Activated T-cell treated with anti-CD3 and anti-CD28 coated beads, Interleukin-2, amount 50 U/mL, for 24 hours (primary cell): Measurements from ENCODE around the gene YIPF4.
"Not testable (repeated sequence)": the region's sequence is repeated elsewhere in the genome, so short reads cannot be mapped to it uniquely, and the experiment has no call there.

Source experiments
- DNase-seq: peaks from one replicate; pipeline ENCODE4 v3.0.0-alpha.2; 2020
- H3K27ac Mint-ChIP-seq: 2 replicates; pipeline ENCODE4 v1.8.0; 2020; ENCODE audit warnings: mild to moderate bottlenecking, mixed read lengths
- H3K27me3 Mint-ChIP-seq: 2 replicates; pipeline ENCODE4 v1.8.0; 2020; ENCODE audit warnings: mixed read lengths
- H3K36me3 Mint-ChIP-seq: 2 replicates; pipeline ENCODE4 v1.8.0; 2020; ENCODE audit warnings: low read depth, mixed read lengths
- H3K4me1 Mint-ChIP-seq: 2 replicates; pipeline ENCODE4 v1.8.0; 2020; ENCODE audit warnings: low read depth, mixed read lengths
- H3K4me3 Mint-ChIP-seq: 2 replicates; pipeline ENCODE4 v1.8.0; 2020; ENCODE audit warnings: mild to moderate bottlenecking, moderate library complexity, mixed read lengths
- H3K9me3 Mint-ChIP-seq: 2 replicates; pipeline ENCODE4 v1.8.0; 2020; ENCODE audit warnings: mixed read lengths

YIPF4 gene

GRCh38 chr2:32328679-32329078 lies 51.0 kb downstream of the YIPF4 start:
- DNase-seq, H3K36me3 Mint-ChIP-seq, H3K4me1 Mint-ChIP-seq, H3K27me3 Mint-ChIP-seq, H3K4me3 Mint-ChIP-seq, H3K27ac Mint-ChIP-seq, H3K9me3 Mint-ChIP-seq: not testable (repeated sequence)

GRCh38 chr2:32329180-32329980 lies 51.7 kb downstream of the YIPF4 start:
- H3K9me3 Mint-ChIP-seq, H3K36me3 Mint-ChIP-seq, H3K27ac Mint-ChIP-seq, DNase-seq, H3K4me3 Mint-ChIP-seq, H3K27me3 Mint-ChIP-seq, H3K4me1 Mint-ChIP-seq: not testable (repeated sequence)

GRCh38 chr2:32330136-32330535 lies 52.4 kb downstream of the YIPF4 start:
- DNase-seq: no peak
- Mint-ChIP-seq H3K4me1 (no peaks in the 10 kb centered on the region), H3K27ac (no peak overlapping the region)

GRCh38 chr2:32342801-32343200 lies 65.1 kb downstream of the YIPF4 start:
- no peak for DNase-seq
- Mint-ChIP-seq H3K36me3 (no peaks in the 10 kb centered on the region), H3K27me3 (no peaks in the 10 kb centered on the region), H3K4me3 (no peak overlapping the region), H3K4me1 (no peaks in the 10 kb centered on the region), H3K27ac (no peak overlapping the region), H3K9me3 (no peaks in the 10 kb centered on the region)

More at GRCh38 chr2:32330136-32330535, 52.4 kb downstream of the YIPF4 start:
- no peaks in the 10 kb centered on the region for H3K9me3 Mint-ChIP-seq
- H3K36me3 Mint-ChIP-seq: peaks cover 3% of the 10 kb centered on the region
- no peak overlapping the region for H3K4me3 Mint-ChIP-seq
- H3K27me3 Mint-ChIP-seq: no peaks in the 10 kb centered on the region

- H3K36me3 Mint-ChIP-seq, H3K4me1 Mint-ChIP-seq, H3K9me3 Mint-ChIP-seq, H3K27me3 Mint-ChIP-seq, H3K4me3 Mint-ChIP-seq, DNase-seq, H3K27ac Mint-ChIP-seq: not testable (repeated sequence)
These were observed 73.1 kb downstream of the YIPF4 start for GRCh38 chr2:32350797-32351196.

- Mint-ChIP-seq H3K9me3 (no peaks in the 10 kb centered on the region), H3K4me1 (peaks cover 29% of the 10 kb centered on the region)
- DNase-seq: no peak
These were observed 78.4 kb downstream of the YIPF4 start for GRCh38 chr2:32355976-32356680.

GRCh38 chr2:32356681-32357317 lies 79.1 kb downstream of the YIPF4 start, which contains the start of gene BIRC6:
Gene BIRC6, plus strand, starts transcription at chr2:32357023. Its CDS starts 139 bp downstream, at chr2:32357162.
- peak; percentile 98 for DNase-seq
- H3K27me3 Mint-ChIP-seq: no peaks in the 10 kb centered on the region
- peak within 1 kb of the TSS; percentile 92 for H3K27ac Mint-ChIP-seq
- peaks cover 35% of the 10 kb centered on the region for H3K4me1 Mint-ChIP-seq
- peak within 1 kb of the TSS; percentile 87 for H3K4me3 Mint-ChIP-seq
- no peaks in the 10 kb centered on the region for H3K9me3 Mint-ChIP-seq
- peaks cover 36% of the 10 kb centered on the region for H3K36me3 Mint-ChIP-seq

More at GRCh38 chr2:32355976-32356680, 78.4 kb downstream of the YIPF4 start:
- H3K36me3 Mint-ChIP-seq: peaks cover 29% of the 10 kb centered on the region
- H3K27me3 Mint-ChIP-seq: no peaks in the 10 kb centered on the region
- H3K27ac Mint-ChIP-seq: peak overlapping the region; percentile 92
- peak overlapping the region; percentile 87 for H3K4me3 Mint-ChIP-seq

GRCh38 chr2:32357318-32358110 lies 79.8 kb downstream of the YIPF4 start:
- H3K4me3 Mint-ChIP-seq: peak overlapping the region; percentile 87
- H3K4me1 Mint-ChIP-seq: peaks cover 39% of the 10 kb centered on the region
- no peaks in the 10 kb centered on the region for H3K27me3 Mint-ChIP-seq
- H3K27ac Mint-ChIP-seq: peak overlapping the region; percentile 87
- H3K36me3 Mint-ChIP-seq: peaks cover 42% of the 10 kb centered on the region
- H3K9me3 Mint-ChIP-seq: no peaks in the 10 kb centered on the region
- DNase-seq: no peak

GRCh38 chr2:32358111-32358482 lies 80.4 kb downstream of the YIPF4 start:
- Mint-ChIP-seq H3K4me3 (peak overlapping the region; percentile 87), H3K9me3 (no peaks in the 10 kb centered on the region), H3K4me1 (peaks cover 42% of the 10 kb centered on the region), H3K36me3 (peaks cover 46% of the 10 kb centered on the region), H3K27ac (peak overlapping the region; percentile 87), H3K27me3 (no peaks in the 10 kb centered on the region)
- no peak for DNase-seq

- Mint-ChIP-seq H3K9me3 (no peaks in the 10 kb centered on the region), H3K27ac (peak overlapping the region; percentile 18)
- DNase-seq: no peak
These were observed 82.7 kb downstream of the YIPF4 start for GRCh38 chr2:32360416-32360815.

GRCh38 chr2:32362997-32363396 lies 85.3 kb downstream of the YIPF4 start:
- Mint-ChIP-seq H3K36me3 (peaks cover 67% of the 10 kb centered on the region), H3K27ac (peak overlapping the region; percentile 14), H3K4me1 (peaks cover 70% of the 10 kb centered on the region)
- not testable (repeated sequence) for DNase-seq, H3K27me3 Mint-ChIP-seq, H3K4me3 Mint-ChIP-seq, H3K9me3 Mint-ChIP-seq

More at GRCh38 chr2:32360416-32360815, 82.7 kb downstream of the YIPF4 start:
- Mint-ChIP-seq H3K27me3 (no peaks in the 10 kb centered on the region), H3K4me3 (peak overlapping the region; percentile 25), H3K4me1 (peaks cover 60% of the 10 kb centered on the region), H3K36me3 (peaks cover 61% of the 10 kb centered on the region)

- no peaks in the 10 kb centered on the region for H3K9me3 Mint-ChIP-seq
- peaks cover 61% of the 10 kb centered on the region for H3K36me3 Mint-ChIP-seq
- H3K4me3 Mint-ChIP-seq: no peak overlapping the region
- DNase-seq: no peak
- peak overlapping the region; percentile 8 for H3K27ac Mint-ChIP-seq
- H3K4me1 Mint-ChIP-seq: peaks cover 67% of the 10 kb centered on the region
- no peaks in the 10 kb centered on the region for H3K27me3 Mint-ChIP-seq
These were observed 85.9 kb downstream of the YIPF4 start for GRCh38 chr2:32363597-32363996.

GRCh38 chr2:32364290-32364689 lies 86.6 kb downstream of the YIPF4 start:
- H3K27ac Mint-ChIP-seq, H3K27me3 Mint-ChIP-seq, H3K4me3 Mint-ChIP-seq, H3K9me3 Mint-ChIP-seq, DNase-seq: not testable (repeated sequence)
- Mint-ChIP-seq H3K4me1 (peaks cover 67% of the 10 kb centered on the region), H3K36me3 (peaks cover 61% of the 10 kb centered on the region)

- H3K27ac Mint-ChIP-seq, DNase-seq, H3K4me3 Mint-ChIP-seq, H3K27me3 Mint-ChIP-seq, H3K9me3 Mint-ChIP-seq: not testable (repeated sequence)
- Mint-ChIP-seq H3K36me3 (peaks cover 54% of the 10 kb centered on the region), H3K4me1 (peaks cover 64% of the 10 kb centered on the region)
These were observed 88.0 kb downstream of the YIPF4 start for GRCh38 chr2:32365679-32366078.
